Left renal pelvis (tissue), 4 donors: ENCODE measurements around the gene DOCK1. TPM values are rescaled to one million over a fixed set of nuclear protein-coding genes. Genes with fewer than 3 reads are reported as not detected.

Experiments used
- DNase-seq, 4 donors: peaks; one replicate each; pipeline ENCODE4 v3.0.0-alpha.2; 2013; ENCODE audit warnings: low read depth in 4 of 4, low spot score in 3 of 4
- polyA plus RNA-seq, 4 donors: library from polyadenylated mRNA; unstranded; fragments of 120-200 nt; gene quantifications; one replicate each; pipeline ENCODE4 v1.2.1, GENCODE V29; 2013; ENCODE audit not compliant: insufficient read length in 4 of 4

Gene DOCK1
- polyA plus RNA-seq, 4 donors: 62.7 to 68.3 (median 66.4) TPM

DNA sequence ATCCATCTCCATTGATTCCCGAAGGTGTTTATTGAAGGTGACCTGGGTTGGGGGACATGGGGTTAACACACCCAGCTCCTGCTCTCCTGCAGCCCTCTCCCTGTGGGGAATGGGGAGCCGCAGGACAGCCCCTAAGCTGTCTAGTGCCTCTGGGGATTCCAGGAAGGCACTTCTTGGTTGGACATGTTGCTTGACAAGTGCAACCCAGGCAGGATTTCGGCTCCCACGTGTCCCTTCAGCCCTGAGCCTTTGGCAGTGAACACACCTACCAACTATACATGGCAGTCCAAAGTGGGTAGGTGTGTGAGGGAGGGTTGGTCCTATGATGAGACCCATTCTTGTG lies 43.9 kb downstream of the DOCK1 start:
- no peak for DNase-seq

GRCh38 chr10:126950401-126951105 lies 45.3 kb downstream of the DOCK1 start:
- no peak for DNase-seq

- DNase-seq: no peak
Observed at GRCh38 chr10:126953886-126954285, 48.7 kb downstream of the DOCK1 start.

GRCh38 chr10:126955396-126955795 lies 50.2 kb downstream of the DOCK1 start:
- DNase-seq: no peak

- no peak for DNase-seq
Observed at GRCh38 chr10:126955934-126956711, 50.9 kb downstream of the DOCK1 start.

- no peak for DNase-seq
Observed at GRCh38 chr10:126956712-126957108, 51.5 kb downstream of the DOCK1 start.

DNA sequence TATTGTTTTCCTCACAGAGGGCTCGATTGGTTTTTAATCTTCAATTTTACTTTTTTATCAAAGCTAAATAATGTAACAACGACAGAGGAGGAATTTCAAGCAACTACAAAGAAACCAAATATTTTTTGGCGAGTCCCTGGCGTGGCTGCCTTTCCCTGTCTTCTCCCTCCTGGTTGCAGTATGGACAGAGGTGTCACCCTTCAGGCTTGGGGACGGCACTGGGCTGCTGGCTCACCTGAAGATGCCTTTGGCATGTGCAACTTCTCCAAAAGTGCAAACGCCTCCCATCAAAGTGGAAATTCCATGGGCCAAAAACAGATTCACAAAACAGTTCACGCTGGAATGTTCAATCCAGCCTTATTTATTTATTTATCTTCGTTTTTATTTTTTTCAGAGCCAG lies 51.9 kb downstream of the DOCK1 start:
- no peak for DNase-seq

DNA sequence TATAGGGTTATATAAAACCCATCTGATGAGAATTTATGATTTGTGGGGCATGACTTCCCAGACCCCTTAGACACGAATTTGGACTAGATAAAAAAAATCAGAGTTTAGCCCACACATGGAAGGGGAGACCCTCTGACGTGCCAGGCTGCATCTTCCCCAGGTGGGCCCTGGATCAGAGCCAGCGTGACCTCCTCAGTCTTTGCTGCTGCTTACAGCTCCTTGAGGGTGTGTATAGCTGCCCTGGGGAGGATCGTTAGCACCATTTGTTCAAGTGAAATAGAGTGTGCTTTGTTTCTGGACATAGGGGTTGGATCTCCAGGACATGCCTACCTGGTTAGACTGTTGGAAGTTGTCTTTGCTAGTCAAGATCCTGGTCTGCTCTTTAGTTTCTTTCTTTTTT lies 54.2 kb downstream of the DOCK1 start:
- no peak for DNase-seq

- DNase-seq: no peak
Observed at GRCh38 chr10:126959906-126960685, 54.9 kb downstream of the DOCK1 start.

DNA sequence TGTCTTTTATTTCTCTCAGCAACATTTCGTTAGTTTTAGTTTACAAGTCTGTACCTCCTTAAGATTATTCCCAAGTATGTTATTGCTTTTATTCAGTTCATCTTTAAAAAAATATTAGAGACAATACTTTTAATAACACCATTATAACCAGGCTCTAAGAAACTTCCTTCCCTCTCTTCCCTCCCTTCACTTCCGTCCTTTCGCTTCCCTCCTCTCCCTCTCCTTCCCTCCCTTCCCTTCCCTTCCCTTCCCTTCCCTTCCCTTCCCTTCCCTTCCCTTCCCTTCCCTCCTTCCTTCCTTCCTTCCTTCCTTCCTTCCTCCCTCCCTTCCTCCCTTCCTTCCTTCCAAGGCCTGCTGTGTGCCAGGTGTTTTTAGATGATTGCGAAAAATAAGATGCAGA lies 58.1 kb downstream of the DOCK1 start:
- DNase-seq: no peak

DNA sequence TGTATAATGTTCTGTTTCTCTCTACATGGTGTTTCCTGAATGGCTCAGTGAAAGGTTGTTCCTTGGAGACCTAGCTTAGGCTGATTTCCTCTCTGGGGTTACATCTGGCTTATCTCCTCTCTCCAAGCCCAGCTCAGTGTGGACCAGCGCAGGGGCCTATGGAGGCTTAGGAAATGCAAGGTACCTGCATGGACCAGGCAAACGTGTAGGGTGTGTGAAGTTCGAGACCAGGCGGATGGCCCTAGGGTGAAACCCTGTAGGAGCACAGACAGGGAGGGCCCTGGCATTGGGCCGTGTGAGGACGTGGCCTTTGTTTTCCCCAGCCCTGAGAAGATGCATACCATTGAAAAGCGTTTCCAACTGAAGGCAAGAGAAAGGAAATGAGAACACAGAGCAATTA lies 59.0 kb downstream of the DOCK1 start:
- no peak for DNase-seq

DNA sequence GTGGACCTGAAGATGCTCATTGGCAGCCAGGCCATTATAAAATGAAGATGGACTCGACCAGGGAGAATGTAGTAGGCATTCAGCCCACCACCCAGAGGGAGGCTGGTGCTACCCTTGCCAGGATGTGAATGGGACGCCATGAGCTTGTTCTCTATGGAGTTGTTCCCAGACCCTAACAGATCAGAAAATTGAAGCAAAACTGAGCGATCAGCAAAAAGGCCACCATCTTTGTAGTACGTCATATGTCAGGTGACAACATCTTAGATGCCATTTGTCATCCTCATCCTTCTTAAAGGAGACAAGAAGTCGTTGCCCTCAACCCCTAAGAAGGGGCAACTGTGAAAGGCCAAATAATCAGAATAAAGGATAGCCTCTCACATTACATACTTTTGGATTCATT lies 61.7 kb downstream of the DOCK1 start:
- DNase-seq: no peak

DNA sequence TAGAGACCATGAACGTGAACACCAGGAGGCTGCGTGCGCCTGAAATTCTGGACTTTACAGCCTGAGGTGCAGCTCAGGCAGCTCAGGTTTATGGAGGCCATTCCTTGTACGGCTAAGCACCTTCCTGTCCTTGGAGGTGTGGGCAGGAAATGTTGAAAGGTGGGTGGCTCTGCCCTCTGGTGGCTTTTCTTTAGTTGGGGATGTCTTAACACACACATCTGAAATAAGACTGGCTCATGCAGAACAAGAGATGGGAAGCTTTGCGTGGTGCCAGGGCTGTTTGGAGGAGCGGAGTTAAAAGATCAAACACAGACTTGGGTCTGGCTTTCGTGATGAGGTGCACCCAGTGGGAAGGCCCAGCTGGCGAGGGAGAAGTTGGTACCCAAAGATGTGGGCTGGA lies 64.1 kb downstream of the DOCK1 start:
- no peak for DNase-seq

GRCh38 chr10:126972635-126973414 lies 67.6 kb downstream of the DOCK1 start:
- peak; percentile 71 to 78 (median 76) for DNase-seq

DNA sequence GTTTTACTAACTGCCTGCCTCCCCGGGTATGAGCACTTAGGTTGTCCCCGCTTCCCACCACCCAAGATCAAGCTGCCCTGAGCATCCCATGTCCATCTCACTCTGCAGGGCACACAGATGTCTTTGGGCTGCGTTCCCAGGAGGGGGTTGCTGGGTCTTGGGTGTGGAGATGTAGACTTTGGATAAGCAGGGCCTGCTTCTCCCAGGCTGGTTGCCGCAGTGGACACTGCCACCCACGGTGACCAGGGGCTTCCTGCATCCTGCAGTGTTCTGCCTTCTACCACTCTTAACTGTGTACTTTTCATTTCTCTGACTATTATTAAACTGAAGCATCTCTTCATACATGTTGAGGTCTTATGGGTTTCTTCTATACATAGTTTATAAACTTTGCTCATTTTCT lies 70.0 kb downstream of the DOCK1 start:
- DNase-seq: no peak

DNA sequence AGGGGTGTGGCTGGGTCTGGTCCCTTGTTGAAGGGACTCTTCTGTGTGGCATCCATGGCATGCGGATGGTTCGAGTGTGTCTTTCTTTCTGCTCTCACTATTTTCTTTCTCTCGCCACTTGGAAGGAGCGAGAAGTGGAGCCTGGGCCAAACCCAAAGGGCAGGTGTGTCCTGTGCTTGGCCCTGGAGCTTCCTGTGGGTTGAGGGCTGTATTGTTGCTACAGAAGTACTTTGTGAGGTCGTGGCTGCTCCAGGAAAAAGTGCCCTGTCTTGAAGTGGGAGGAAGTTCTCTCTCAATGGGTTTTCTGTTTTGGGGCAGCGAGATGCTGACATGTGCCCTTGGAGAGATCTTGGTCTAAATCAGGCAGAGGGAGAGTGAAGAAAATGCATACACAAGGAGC lies 72.0 kb downstream of the DOCK1 start:
- no peak for DNase-seq

- DNase-seq: no peak
Observed at GRCh38 chr10:126979311-126979710, 74.1 kb downstream of the DOCK1 start.

GRCh38 chr10:126993208-126993607 lies 88.0 kb downstream of the DOCK1 start:
- no peak for DNase-seq

DNA sequence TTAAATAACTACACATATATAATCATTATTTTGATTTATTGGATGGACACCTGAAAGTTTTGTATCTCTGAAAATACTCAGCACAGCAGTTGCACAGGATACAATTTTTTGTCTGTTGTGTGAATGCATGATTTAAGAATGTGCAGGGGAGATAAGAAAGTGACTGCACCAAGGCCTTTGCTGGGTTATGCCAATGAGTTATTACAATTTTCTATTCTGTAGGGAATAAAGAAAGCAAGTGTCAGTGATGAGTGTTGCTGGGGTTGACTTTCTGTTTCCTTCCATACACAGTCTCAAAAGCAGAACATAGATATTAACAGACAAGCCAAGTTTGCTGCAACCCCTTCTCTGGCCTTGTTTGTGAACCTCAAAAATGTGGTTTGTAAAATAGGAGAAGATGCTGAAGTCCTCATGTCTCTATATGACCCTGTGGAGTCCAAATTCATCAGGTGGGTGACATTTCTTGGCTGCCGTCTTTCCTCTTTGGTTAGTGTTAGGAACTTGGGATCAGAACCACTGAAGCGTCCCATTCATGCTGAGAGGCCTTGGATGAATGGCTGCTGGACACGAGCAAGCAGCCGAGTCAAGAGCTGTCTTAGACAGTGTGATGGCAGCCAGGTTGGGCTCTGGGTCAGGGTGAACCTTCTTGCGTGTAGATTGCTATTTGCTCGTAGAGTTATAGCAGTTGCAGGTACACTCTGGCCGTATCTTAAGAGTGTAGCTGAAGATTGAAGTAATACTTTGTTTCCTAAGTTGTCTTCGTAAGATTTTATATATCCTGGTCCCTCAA lies 92.8 kb downstream of the DOCK1 start:
- DNase-seq: no peak

GRCh38 chr10:127000598-127000997 lies 95.4 kb downstream of the DOCK1 start:
- no peak for DNase-seq
